Endothelial cell of umbilical vein (primary cell): ENCODE data around the gene PYCR2. TPM values are rescaled to one million over a fixed set of nuclear protein-coding genes. Genes with fewer than 3 reads are reported as not detected.

Experiments used
- BruUV-seq: library from RNA; stranded (reverse); fragments of 400-500 nt; replicated peaks from 2 replicates; lab custom pipeline; 2021; lab: Mats Ljungman, UMichigan
- CTCF ChIA-PET: fragments of 300-600, 350-600 bp; sonication (Branson Sonifier 250); formaldehyde crosslinking; loops from one replicate; lab custom pipeline; 2021; ENCODE audit warnings: antibody characterized with exemption, inconsistent platforms; lab: Charles Lee
- POLR2A ChIA-PET: fragments of 300-600, 350-600 bp; sonication (Branson Sonifier 250); formaldehyde crosslinking; loops from one replicate; lab custom pipeline; 2021; ENCODE audit warnings: antibody characterized with exemption, inconsistent platforms; lab: Charles Lee
- DNase-seq: peaks from one replicate; pipeline ENCODE4 v3.0.0-alpha.2; 2011; ENCODE audit warnings: low read depth, low spot score
- FAIRE-seq: peaks from 2 replicates; lab custom pipeline; 2011; peaks lifted over from hg19 to GRCh38; lab: Jason Lieb, UNC
- H2AFZ ChIP-seq: 2 replicates; pipeline ENCODE4 v1.6.0; 2012; ENCODE audit warnings: low read depth, low read length, control low read depth, inconsistent platforms
- H3K27ac ChIP-seq: 2 replicates; pipeline ENCODE4 v1.5.1; 2011; ENCODE audit warnings: low read depth, mild to moderate bottlenecking, control low read depth, low read length, moderate library complexity; ENCODE audit not compliant: insufficient read depth
- H3K27me3 ChIP-seq, 2 experiments: 2 replicates each; pipeline versions ENCODE4 v1.6.0 to v1.6.1; 2011; ENCODE audit warnings: low read length in 2 of 2, mixed read lengths in 1 of 2; ENCODE audit not compliant: control insufficient read depth in 2 of 2, insufficient read depth in 2 of 2
- H3K36me3 ChIP-seq, 2 experiments: 2 replicates in 1 of 2; 3 replicates in 1 of 2; pipeline ENCODE4 v1.5.1; 2011; ENCODE audit warnings: low read length in 2 of 2, mild to moderate bottlenecking in 1 of 2, moderate library complexity in 1 of 2; ENCODE audit not compliant: control insufficient read depth in 2 of 2, insufficient read depth in 2 of 2; ENCODE audit errors: extremely low read depth in 1 of 2
- H3K4me1 ChIP-seq: 3 replicates; pipeline ENCODE4 v1.5.1; 2011; ENCODE audit warnings: mild to moderate bottlenecking, low read length; ENCODE audit not compliant: control insufficient read depth, insufficient read depth; ENCODE audit errors: extremely low read depth
- H3K4me2 ChIP-seq: 2 replicates; pipeline ENCODE4 v1.6.1; 2011; ENCODE audit warnings: low read length, control low read depth, mixed read lengths; ENCODE audit not compliant: insufficient read depth
- H3K4me3 ChIP-seq, 3 experiments: fragments of 200-600 bp in 1 of 3; sonication (generic), shearing (Covaris generic) in 1 of 3; replicated peaks in 1 of 3; 2 replicates each; pipeline ENCODE4 v1.5.1; 2011 to 2016; ENCODE audit warnings: control low read depth in 3 of 3, low read length in 3 of 3, mild to moderate bottlenecking in 2 of 3, inconsistent platforms in 1 of 3, low read depth in 1 of 3, moderate library complexity in 1 of 3; ENCODE audit not compliant: insufficient read depth in 1 of 3
- H3K79me2 ChIP-seq: 2 replicates; pipeline ENCODE4 v1.6.0; 2012; ENCODE audit warnings: low read length, inconsistent platforms; ENCODE audit not compliant: control insufficient read depth, insufficient read depth
- H3K9ac ChIP-seq: replicated peaks from 2 replicates; pipeline ENCODE3; 2011; ENCODE audit warnings: low read length, control low read depth; ENCODE audit not compliant: insufficient read depth; ENCODE audit errors: extremely low read depth
- H3K9me1 ChIP-seq: replicated peaks from 3 replicates; pipeline ENCODE4 v1.6.0; 2011; ENCODE audit warnings: mild to moderate bottlenecking, low read length; ENCODE audit not compliant: control insufficient read depth, insufficient read depth; ENCODE audit errors: extremely low read depth
- H3K9me3 ChIP-seq: replicated peaks from 2 replicates; pipeline ENCODE4 v1.5.1; 2012; ENCODE audit warnings: low read length, inconsistent platforms; ENCODE audit not compliant: control insufficient read depth, insufficient read depth
- H4K20me1 ChIP-seq: replicated peaks from 2 replicates; pipeline ENCODE3; 2011; ENCODE audit warnings: mild to moderate bottlenecking, low read length; ENCODE audit not compliant: control insufficient read depth, insufficient read depth; ENCODE audit errors: extremely low read depth
- CTCF ChIP-seq, 2 donors: IDR thresholded peaks; 1 replicate in 1 of 2; 2 replicates in 1 of 2; pipeline ENCODE4 v1.5.1; 2011; ENCODE audit warnings: low read length in 2 of 2, mild to moderate bottlenecking in 2 of 2, moderate library complexity in 2 of 2, control low read depth in 1 of 2, inconsistent platforms in 1 of 2, low read depth in 1 of 2; ENCODE audit not compliant: insufficient read depth in 1 of 2; ENCODE audit errors: extremely low read depth in 1 of 2
- EZH2 ChIP-seq: IDR thresholded peaks from 2 replicates; pipeline ENCODE4 v1.6.1; 2012; ENCODE audit warnings: borderline replicate concordance, low read depth, mild to moderate bottlenecking, moderate library complexity, low read length, inconsistent platforms; ENCODE audit not compliant: severe bottlenecking
- FOS ChIP-seq: IDR thresholded peaks from 2 replicates; pipeline ENCODE4 v1.6.1; 2011; ENCODE audit warnings: mild to moderate bottlenecking, low read length, moderate library complexity, borderline replicate concordance; ENCODE audit not compliant: insufficient read depth
- JUN ChIP-seq: IDR thresholded peaks from 2 replicates; pipeline ENCODE4 v1.6.1; 2011; ENCODE audit warnings: borderline replicate concordance, low read depth; ENCODE audit not compliant: insufficient read length, insufficient read depth
- MAX ChIP-seq: IDR thresholded peaks from 2 replicates; pipeline ENCODE4 v1.6.1; 2011; ENCODE audit not compliant: insufficient read depth, insufficient read length
- POLR2A ChIP-seq: IDR thresholded peaks from 2 replicates; pipeline ENCODE4 v1.6.1; 2012; ENCODE audit warnings: low read depth, mild to moderate bottlenecking, control low read depth, low read length
- dilution Hi-C: fragments of 300-500 bp; cut with MboI; formaldehyde crosslinking; loops from one replicate; pipeline ENCODE4 v1.15.0; 2019; ENCODE audit warnings: low sequenced_read_pairs; ENCODE audit not compliant: extremely low pct_ligation_motif_present
- intact Hi-C: fragments of 100-400 bp; cut with micrococcal nuclease; formaldehyde crosslinking; loops from one replicate; pipeline ENCODE4 v1.10.0; 2022
- polyA plus RNA-seq, 4 experiments: library from polyadenylated mRNA; depleted of rRNA in 3 of 4; stranded (reverse) in 3 of 4; unstranded in 1 of 4; fragments of >200 nt; gene quantifications; 2 replicates each; pipeline versions ENCODE4 v1.2.1 to v1.2.3, GENCODE V29; 2011 to 2012; ENCODE audit warnings: missing spikeins in 1 of 4
- total RNA-seq: library from RNA; stranded (reverse); gene quantifications from 2 replicates; pipeline ENCODE4 v1.2.3, GENCODE V29; 2021

The PYCR2 gene
- total and polyA plus RNA-seq, 2 donors (not counting 3 experiments of a cell fraction or from before 2014, with no cell fraction given) = 64.6 to 65.1 TPM

GRCh38 chr1:225881081-225881958, 42.7 kb downstream of the PYCR2 start:
- intact Hi-C loops (no loop called here), dilution Hi-C loops (no loop called here)
- CTCF ChIA-PET = interaction anchor here (0.6 to 4.7 kb wide), 12 partner anchors 8 to 407 kb away, joined by 3 to 40 read pairs (median 4); partner anchors contain the start of genes EPHX1, LEFTY1 and SRP9
- no TSS peak for BruUV-seq
- Histone ChIP-seq H3K36me3 (no peaks in the 10 kb centered on the region), H3K79me2 (no peaks in the 10 kb centered on the region), H3K9ac (peak overlapping the region; percentile 74), H2AFZ (peak overlapping the region; percentile 96), H3K27ac (peak overlapping the region; percentile 38), H3K27me3 (no peaks in the 10 kb centered on the region), H3K9me3 (no peaks in the 10 kb centered on the region), H3K4me2 (peak overlapping the region; percentile 81), H3K4me3 (peak overlapping the region; percentile 70 to 91 (median 81)), H3K9me1 (no peaks in the 10 kb centered on the region), H4K20me1 (no peaks in the 10 kb centered on the region), H3K4me1 (peaks cover 14% of the 10 kb centered on the region)
- POLR2A ChIA-PET = interaction anchor here (1.0 to 1.3 kb wide), 2 partner anchors 104 to 373 kb away, joined by 3 to 4 read pairs; partner anchors contain the start of gene SRP9
- FAIRE-seq (peak; percentile 83), DNase-seq (peak; percentile 19)
- TF ChIP-seq MAX (no peak), POLR2A (no peak), FOS (no peak), CTCF (IDR thresholded peaks at IDR 0.05; ENCODE audit: extremely low read depth in 1 of 2, insufficient read depth in 1 of 2, low read depth in 1 of 2, low read length in 2 of 2) (no peak), EZH2 (no peak), JUN (no peak)
